ENCODE measurements around the gene CUZD1.

DNA sequence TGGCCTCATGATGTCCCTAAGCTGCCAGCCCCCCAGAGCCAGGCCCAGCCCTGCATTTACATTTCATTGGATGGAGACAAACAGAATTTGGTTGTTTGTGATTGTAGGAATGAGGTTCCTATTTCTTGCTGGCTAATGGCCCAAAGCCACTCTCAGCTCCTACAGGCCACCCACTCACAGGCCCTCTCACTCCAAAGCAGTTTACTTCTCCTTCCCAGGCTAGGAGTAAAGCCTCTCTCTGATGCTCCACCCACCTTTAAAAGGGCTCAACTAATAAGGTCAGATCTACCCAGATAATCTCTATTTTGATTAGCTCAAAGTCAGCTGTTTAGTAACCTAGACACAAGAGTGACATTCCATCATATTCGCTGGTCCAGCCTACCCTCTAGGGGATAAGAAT is 11.2 kb upstream of the CUZD1 start:
- TF ChIP-seq TAF1 (IDR thresholded peaks at IDR 0.05; ENCODE audit: borderline replicate concordance, insufficient read depth, low read length) (no peak), POLR2AphosphoS5 (IDR thresholded peaks at IDR 0.05; ENCODE audit: low read depth, low read length) (no peak)
